ENCODE measurements around the gene ATG4A. TPM values are rescaled to one million over a fixed set of nuclear protein-coding genes. Genes with fewer than 3 reads are reported as not detected.
A peak's percentile ranks its signal among the peaks of the same experiment; 100 is the strongest.

Gene ATG4A
- total and polyA plus RNA-seq, 2 donors (not counting 1 experiment from before 2014, with no cell fraction given): 13.5 to 13.8 TPM

DNA sequence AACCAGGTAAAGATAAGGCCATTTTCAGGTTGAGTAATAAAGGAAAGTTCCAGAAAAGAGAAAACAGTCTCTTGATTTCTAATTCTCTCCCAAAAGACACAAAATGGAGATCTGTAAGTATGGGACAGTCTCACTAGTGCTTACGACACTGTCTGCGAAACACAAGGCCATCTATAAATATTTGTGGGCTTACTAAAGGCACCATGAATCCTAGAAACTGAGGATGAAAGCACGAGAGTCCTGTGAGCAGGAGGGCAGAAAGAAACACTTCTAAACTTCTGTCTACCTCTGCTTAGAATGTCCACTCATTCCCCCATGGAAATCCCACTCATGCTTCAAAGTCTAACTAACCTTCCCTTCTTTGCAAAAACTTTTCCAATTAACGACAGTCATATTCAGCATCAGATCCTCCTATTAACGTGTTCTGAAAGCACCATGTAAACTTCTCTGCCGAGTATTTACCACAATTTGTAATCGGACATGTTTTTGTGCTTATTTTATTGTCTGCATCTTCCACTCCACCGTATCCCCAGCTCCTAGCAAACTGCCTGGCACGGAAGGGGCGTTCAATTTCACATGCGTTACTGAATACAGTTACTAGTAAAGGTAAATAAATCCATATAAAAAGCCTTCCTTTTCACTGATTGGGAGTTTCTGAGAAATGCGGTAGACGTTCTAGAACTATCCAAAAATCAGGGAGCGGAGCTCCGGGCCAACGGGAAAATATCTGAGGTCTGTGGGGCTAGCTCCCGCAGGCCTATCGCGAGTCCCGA lies 901 bp upstream of the ATG4A start:
- Histone ChIP-seq H3K4me1 (ENCODE audit: control insufficient read depth, extremely low read depth, insufficient read depth, low read length) (no peaks in the 10 kb centered on the region), H4K20me1 (ENCODE audit: control insufficient read depth, extremely low read depth, insufficient read depth, low read length) (no peaks in the 10 kb centered on the region), H3K9ac (ENCODE audit: insufficient read depth, low read length) (peak overlapping the region; percentile 68), H3K79me2 (ENCODE audit: control insufficient read depth, insufficient read depth, low read length) (peaks cover 11% of the 10 kb centered on the region), H3K4me2 (ENCODE audit: extremely low read depth, insufficient read depth, low read length) (peak overlapping the region; percentile 78), H3K9me3 (ENCODE audit: control insufficient read depth, insufficient read depth, low read depth, low read length) (no peaks in the 10 kb centered on the region), H3K27me3 (ENCODE audit: control insufficient read depth, insufficient read depth, low read length) (no peaks in the 10 kb centered on the region), H3K27ac (ENCODE audit: insufficient read depth, low read length) (peak overlapping the region; percentile 74), H3K36me3 (ENCODE audit: control insufficient read depth, insufficient read depth, low read length) (peaks cover 3% of the 10 kb centered on the region), H3K4me3 (replicated peaks in 1 of 4; ENCODE audit: control extremely low read depth in 1 of 4, insufficient read depth in 1 of 4, low read depth in 3 of 4, low read length in 4 of 4) (peak overlapping the region; percentile 20 to 96 (median 57)), H2AFZ (ENCODE audit: low read length) (no peak overlapping the region)
- DNase-seq (ENCODE audit: low read depth in 2 of 2): peak; percentile 37 to 53
- TF ChIP-seq, protein P1, sequence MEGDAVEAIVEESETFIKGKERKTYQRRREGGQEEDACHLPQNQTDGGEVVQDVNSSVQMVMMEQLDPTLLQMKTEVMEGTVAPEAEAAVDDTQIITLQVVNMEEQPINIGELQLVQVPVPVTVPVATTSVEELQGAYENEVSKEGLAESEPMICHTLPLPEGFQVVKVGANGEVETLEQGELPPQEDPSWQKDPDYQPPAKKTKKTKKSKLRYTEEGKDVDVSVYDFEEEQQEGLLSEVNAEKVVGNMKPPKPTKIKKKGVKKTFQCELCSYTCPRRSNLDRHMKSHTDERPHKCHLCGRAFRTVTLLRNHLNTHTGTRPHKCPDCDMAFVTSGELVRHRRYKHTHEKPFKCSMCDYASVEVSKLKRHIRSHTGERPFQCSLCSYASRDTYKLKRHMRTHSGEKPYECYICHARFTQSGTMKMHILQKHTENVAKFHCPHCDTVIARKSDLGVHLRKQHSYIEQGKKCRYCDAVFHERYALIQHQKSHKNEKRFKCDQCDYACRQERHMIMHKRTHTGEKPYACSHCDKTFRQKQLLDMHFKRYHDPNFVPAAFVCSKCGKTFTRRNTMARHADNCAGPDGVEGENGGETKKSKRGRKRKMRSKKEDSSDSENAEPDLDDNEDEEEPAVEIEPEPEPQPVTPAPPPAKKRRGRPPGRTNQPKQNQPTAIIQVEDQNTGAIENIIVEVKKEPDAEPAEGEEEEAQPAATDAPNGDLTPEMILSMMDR (conservative IDR thresholded peaks at IDR 0.05 in 1 of 2, IDR thresholded peaks at IDR 0.05 in 1 of 2; ENCODE audit: low read depth in 1 of 2, low read length in 2 of 2): no peak
- TF ChIP-seq EZH2 (IDR thresholded peaks at IDR 0.05; ENCODE audit: low read length, missing control alignments): no peak

DNA sequence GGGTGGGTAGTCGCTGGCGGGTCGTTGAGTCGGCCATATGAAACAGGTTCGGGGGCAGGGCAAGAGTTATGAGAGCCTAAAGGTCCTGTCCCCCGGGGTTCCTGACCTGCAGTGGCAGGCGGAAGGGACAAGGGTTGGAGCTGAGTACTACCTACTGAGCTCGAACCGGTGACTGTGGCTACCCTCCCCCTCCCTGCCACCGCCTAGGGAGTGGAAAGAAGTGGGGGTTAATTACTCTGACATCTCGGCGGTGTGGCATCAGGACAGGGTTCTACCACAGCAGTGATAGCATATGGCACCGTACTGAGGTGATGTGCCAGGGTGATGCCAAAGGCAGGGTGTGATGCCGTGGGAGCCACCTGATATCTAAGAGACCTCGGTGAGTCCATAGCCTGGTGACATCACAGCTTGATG lies 307 bp downstream of the ATG4A start:
- Histone ChIP-seq H4K20me1 (ENCODE audit: control insufficient read depth, extremely low read depth, insufficient read depth, low read length) (no peaks in the 10 kb centered on the region), H3K4me1 (ENCODE audit: control insufficient read depth, extremely low read depth, insufficient read depth, low read length) (no peaks in the 10 kb centered on the region), H3K79me2 (ENCODE audit: control insufficient read depth, insufficient read depth, low read length) (peaks cover 11% of the 10 kb centered on the region), H3K27me3 (ENCODE audit: control insufficient read depth, insufficient read depth, low read length) (no peaks in the 10 kb centered on the region), H2AFZ (ENCODE audit: low read length) (peak overlapping the region; percentile 85), H3K36me3 (ENCODE audit: control insufficient read depth, insufficient read depth, low read length) (peaks cover 3% of the 10 kb centered on the region), H3K9ac (ENCODE audit: insufficient read depth, low read length) (peak overlapping the region; percentile 46), H3K4me3 (replicated peaks in 1 of 4; ENCODE audit: control extremely low read depth in 1 of 4, insufficient read depth in 1 of 4, low read depth in 3 of 4, low read length in 4 of 4) (peak overlapping the region; percentile 76 to 80 (median 79)), H3K27ac (ENCODE audit: insufficient read depth, low read length) (peak overlapping the region; percentile 38), H3K9me3 (ENCODE audit: control insufficient read depth, insufficient read depth, low read depth, low read length) (no peaks in the 10 kb centered on the region), H3K4me2 (ENCODE audit: extremely low read depth, insufficient read depth, low read length) (peak overlapping the region; percentile 82)
- DNase-seq (ENCODE audit: low read depth in 2 of 2): no peak
- TF ChIP-seq EZH2 (IDR thresholded peaks at IDR 0.05; ENCODE audit: low read length, missing control alignments): no peak
- TF ChIP-seq, protein P1 (conservative IDR thresholded peaks at IDR 0.05 in 1 of 2, IDR thresholded peaks at IDR 0.05 in 1 of 2; ENCODE audit: low read depth in 1 of 2, low read length in 2 of 2): no peak

DNA sequence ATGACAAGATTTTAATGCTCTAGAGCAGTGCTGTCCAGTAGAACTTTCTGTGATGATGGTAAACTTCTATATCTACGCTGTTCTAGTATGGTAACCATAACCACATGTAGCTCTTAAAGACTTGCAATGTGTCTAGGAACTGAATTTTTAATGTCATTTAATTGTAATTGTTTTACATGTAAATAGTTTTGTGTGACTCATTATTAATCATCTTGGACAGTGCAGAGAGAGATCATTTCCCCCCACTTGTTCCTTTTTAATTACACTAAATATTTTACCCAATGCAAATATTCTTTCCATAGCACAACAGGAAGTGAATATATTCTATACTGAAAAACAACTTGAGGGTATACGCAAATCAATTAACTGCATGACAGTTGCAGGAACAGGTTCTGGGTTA lies 5.8 kb downstream of the ATG4A start:
- H3K27ac ChIP-seq (ENCODE audit: insufficient read depth, low read length): no peak overlapping the region
- H3K27me3 ChIP-seq (ENCODE audit: control insufficient read depth, insufficient read depth, low read length): no peaks in the 10 kb centered on the region
- no peak overlapping the region for H3K4me3 ChIP-seq (replicated peaks in 1 of 4; ENCODE audit: control extremely low read depth in 1 of 4, insufficient read depth in 1 of 4, low read depth in 3 of 4, low read length in 4 of 4)
- H3K9me3 ChIP-seq (ENCODE audit: control insufficient read depth, insufficient read depth, low read depth, low read length): no peaks in the 10 kb centered on the region
- H3K4me1 ChIP-seq (ENCODE audit: control insufficient read depth, extremely low read depth, insufficient read depth, low read length): peaks cover 2% of the 10 kb centered on the region
- H3K79me2 ChIP-seq (ENCODE audit: control insufficient read depth, insufficient read depth, low read length): no peaks in the 10 kb centered on the region
- no peak for TF ChIP-seq EZH2 (IDR thresholded peaks at IDR 0.05; ENCODE audit: low read length, missing control alignments)
- TF ChIP-seq, protein P1 (conservative IDR thresholded peaks at IDR 0.05 in 1 of 2, IDR thresholded peaks at IDR 0.05 in 1 of 2; ENCODE audit: low read depth in 1 of 2, low read length in 2 of 2): no peak
- peak in 1 of 2 donors; percentile 15 for DNase-seq (ENCODE audit: low read depth in 2 of 2)
- no peak overlapping the region for H3K9ac ChIP-seq (ENCODE audit: insufficient read depth, low read length)
- no peak overlapping the region for H3K4me2 ChIP-seq (ENCODE audit: extremely low read depth, insufficient read depth, low read length)
- no peaks in the 10 kb centered on the region for H4K20me1 ChIP-seq (ENCODE audit: control insufficient read depth, extremely low read depth, insufficient read depth, low read length)
- H3K36me3 ChIP-seq (ENCODE audit: control insufficient read depth, insufficient read depth, low read length): no peaks in the 10 kb centered on the region
- no peak overlapping the region for H2AFZ ChIP-seq (ENCODE audit: low read length)
